Measurements from ENCODE around the gene NEDD4.

DNA sequence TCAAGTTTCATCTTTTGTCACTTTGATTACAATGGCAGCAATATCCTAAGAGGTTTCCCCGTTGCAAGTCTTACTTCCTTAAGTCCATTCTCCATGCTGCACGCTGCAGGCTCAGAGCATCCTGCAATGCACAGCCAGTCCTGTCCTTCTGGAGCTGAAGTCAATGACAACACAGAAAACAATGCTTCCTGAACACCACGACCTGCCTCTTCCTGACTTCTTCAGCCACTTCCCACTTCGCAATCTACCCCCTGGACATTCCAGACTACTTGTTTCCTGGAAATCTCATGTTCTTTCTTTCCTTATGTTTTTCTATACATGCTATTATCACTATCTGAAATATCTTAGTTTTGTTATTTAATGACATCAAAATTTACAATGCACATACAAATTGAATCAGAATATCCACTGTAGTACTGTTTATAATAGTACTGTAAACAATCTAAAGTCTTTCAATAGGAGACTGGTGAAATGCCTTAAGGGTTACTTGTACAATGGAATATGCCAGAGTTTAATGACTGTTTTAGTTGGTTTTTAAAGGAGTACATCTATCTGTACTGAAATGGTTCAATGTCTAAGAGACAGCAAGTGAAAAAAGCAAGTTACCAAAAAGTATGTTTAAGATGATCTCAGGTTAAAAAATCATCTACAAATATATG is 136.8 kb downstream of the NEDD4 start:
- no peak for TF ChIP-seq EZH2 (IDR thresholded peaks at IDR 0.05; ENCODE audit: insufficient read depth, poor library complexity, severe bottlenecking)
- TF ChIP-seq EZH2phosphoT487 (IDR thresholded peaks at IDR 0.05; ENCODE audit: insufficient read depth, low read depth): no peak

Measured in GM23248 (cell line).